GM18870 (cell line): ENCODE measurements around the gene SOS1.
"Not testable (repeated sequence)": the region's sequence is repeated elsewhere in the genome, so short reads cannot be mapped to it uniquely, and the experiment has no call there.

Experiments used
- ATAC-seq: cut with Tn5 transposase; IDR thresholded peaks from one replicate; pipeline ENCODE4 v1.9.1; 2021; ENCODE audit warnings: moderate library complexity; ENCODE audit not compliant: unreplicated experiment

Gene SOS1

DNA sequence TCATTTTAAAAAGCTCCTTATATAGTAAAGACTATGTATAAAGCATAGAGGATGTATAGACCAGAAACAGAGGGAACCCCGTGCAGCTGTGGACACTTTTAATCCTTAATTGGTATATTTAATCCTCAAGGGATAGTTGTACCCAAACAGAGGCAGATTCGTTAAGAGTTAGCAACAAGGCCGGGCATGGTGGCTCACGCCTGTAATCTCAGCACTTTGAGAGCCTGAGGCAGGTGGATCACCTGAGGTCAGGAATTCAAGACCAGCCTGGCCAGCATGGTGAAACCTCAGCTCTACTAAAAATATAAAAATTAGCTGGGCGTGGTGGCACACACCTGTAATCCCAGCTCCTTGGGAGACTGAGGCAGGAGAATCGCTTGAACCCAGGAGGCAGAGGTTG lies 184.3 kb downstream of the SOS1 start:
- ATAC-seq, result not testable (repeated sequence)

DNA sequence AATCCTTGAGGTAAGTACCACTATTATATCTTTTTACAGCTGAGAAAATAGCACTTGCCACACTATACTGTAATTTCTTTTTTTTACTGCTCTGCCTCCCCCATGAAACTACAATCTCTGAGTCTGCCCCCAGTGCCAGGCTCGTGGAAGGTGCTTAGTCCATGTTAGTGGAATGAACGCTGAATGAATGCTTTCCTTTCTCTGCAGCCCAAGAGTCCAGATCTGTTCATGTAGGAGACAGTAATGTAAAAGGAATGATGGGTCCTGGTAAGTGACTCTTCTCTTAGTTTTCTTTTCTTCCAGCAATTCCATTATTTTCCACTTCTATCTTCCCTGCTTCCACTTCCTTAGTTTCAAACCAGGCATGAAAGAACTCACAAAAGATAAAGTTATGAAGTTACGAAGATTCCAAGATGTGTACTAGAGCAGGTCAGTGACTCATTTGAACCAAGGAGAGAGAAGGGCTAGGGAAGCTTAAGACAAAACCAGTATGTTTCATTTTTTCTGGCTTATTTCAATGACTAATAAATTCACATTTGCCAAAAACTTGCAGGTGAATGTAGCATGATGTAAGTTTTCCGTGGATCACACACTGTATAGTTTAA lies 185.2 kb downstream of the SOS1 start:
- no peak for ATAC-seq

DNA sequence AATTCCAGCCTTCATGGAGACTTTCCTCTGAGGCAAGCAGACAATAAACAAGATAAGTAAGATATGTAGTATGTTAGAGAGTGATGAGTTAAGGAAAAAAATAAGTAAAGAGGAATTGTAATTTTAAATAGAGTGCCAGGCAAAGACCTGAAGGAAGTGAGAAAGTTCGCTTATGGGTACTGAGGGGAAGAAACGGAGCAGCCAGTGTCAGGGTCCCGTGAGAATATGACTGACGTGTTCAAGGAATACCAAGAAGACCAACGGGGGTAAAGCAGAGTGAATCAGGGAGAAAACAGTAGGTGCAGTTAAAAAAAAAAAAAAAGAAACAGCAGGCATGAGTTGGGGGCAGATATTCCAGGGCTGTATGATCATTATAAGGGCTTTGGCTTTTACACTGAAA lies 186.1 kb downstream of the SOS1 start:
- no peak for ATAC-seq

DNA sequence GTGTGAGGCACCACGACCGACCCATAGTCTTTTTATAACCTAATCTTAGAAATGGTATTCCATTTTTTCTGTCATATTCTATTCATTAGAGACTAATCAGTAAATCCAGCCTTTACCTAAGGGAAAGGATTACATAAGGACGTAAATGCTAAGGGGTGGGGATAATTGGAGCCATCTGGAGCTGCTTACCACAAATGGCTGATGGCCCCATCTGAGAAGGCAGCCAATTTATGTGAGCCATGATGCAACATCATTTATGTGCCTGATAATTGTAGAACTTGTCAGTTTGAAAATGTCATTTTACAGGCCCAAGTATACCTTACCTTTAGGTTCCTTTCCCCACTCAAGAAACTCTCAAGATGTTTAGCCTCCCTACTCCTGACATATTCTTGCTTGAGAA lies 187.2 kb downstream of the SOS1 start:
- ATAC-seq, result no peak

DNA sequence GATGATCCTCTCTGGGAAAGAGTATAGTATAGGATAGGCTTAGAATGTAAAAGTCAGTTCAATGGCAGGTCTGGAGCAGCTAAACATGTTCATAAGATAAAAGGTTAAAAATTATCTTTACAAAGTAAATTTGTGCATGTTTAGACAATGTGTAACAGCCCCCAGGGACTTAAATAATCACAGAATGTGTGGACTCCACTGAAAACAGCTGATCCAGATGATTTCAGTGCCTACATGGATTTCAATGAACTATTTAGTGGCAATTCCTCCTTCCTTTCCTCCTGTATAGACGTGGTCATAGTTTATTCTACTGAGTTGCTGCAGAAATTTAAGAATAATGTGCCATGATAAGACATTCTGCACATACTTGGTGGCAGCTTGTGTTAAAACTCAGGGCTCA lies 188.3 kb downstream of the SOS1 start:
- no peak for ATAC-seq
